Keratinocyte (primary cell): ENCODE results near the gene SPTBN4. TPM values are rescaled to one million over a fixed set of nuclear protein-coding genes. Genes with fewer than 3 reads are reported as not detected.

Experiments
- DNase-seq: peaks from one replicate; pipeline ENCODE4 v3.0.0-alpha.2; 2011; ENCODE audit warnings: low read depth, missing footprints, low spot score
- FAIRE-seq: peaks from 2 replicates; lab custom pipeline; 2011; peaks lifted over from hg19 to GRCh38; lab: Jason Lieb, UNC
- H2AFZ ChIP-seq: 2 replicates; pipeline ENCODE4 v1.6.0; 2012; ENCODE audit warnings: low read length, control low read depth, inconsistent platforms; ENCODE audit not compliant: control insufficient read depth
- H3K27ac ChIP-seq: 2 replicates; pipeline ENCODE4 v1.5.1; 2011; ENCODE audit warnings: low read length; ENCODE audit not compliant: control insufficient read depth, insufficient read depth
- H3K27me3 ChIP-seq: 3 replicates; pipeline ENCODE4 v1.6.0; 2011; ENCODE audit warnings: low read length; ENCODE audit not compliant: control insufficient read depth, insufficient read depth; ENCODE audit errors: extremely low read depth
- H3K36me3 ChIP-seq, 2 experiments: 2 replicates in 1 of 2; 3 replicates in 1 of 2; pipeline ENCODE4 v1.5.1; 2011; ENCODE audit warnings: low read length in 2 of 2, mild to moderate bottlenecking in 1 of 2; ENCODE audit not compliant: control insufficient read depth in 2 of 2, insufficient read depth in 2 of 2; ENCODE audit errors: extremely low read depth in 1 of 2
- H3K4me1 ChIP-seq: 3 replicates; pipeline ENCODE4 v1.5.1; 2011; ENCODE audit warnings: low read length; ENCODE audit not compliant: control insufficient read depth, insufficient read depth; ENCODE audit errors: extremely low read depth
- H3K4me2 ChIP-seq: 3 replicates; pipeline ENCODE4 v1.6.0; 2011; ENCODE audit warnings: low read depth, low read length; ENCODE audit not compliant: control insufficient read depth, insufficient read depth; ENCODE audit errors: extremely low read depth
- H3K4me3 ChIP-seq, 3 experiments: fragments of 200-600 bp in 1 of 3; sonication (generic) in 1 of 3; 2 replicates in 2 of 3; 3 replicates in 1 of 3; pipeline ENCODE4 v1.5.1; 2011 to 2016; ENCODE audit warnings: low read length in 3 of 3, mild to moderate bottlenecking in 3 of 3, control low read depth in 2 of 3, inconsistent platforms in 1 of 3, low read depth in 1 of 3, mixed read lengths in 1 of 3, mixed run types in 1 of 3, moderate library complexity in 1 of 3; ENCODE audit not compliant: control insufficient read depth in 2 of 3, insufficient read depth in 2 of 3; ENCODE audit errors: extremely low read depth in 1 of 3
- H3K79me2 ChIP-seq: 2 replicates; pipeline ENCODE4 v1.6.0; 2012; ENCODE audit warnings: low read length; ENCODE audit not compliant: control insufficient read depth, insufficient read depth
- H3K9ac ChIP-seq: 3 replicates; pipeline ENCODE4 v1.6.0; 2011; ENCODE audit warnings: low read length; ENCODE audit not compliant: control insufficient read depth, insufficient read depth; ENCODE audit errors: extremely low read depth
- H3K9me1 ChIP-seq: 3 replicates; pipeline ENCODE4 v1.6.0; 2011; ENCODE audit warnings: low read length; ENCODE audit not compliant: control insufficient read depth, insufficient read depth; ENCODE audit errors: extremely low read depth
- H3K9me3 ChIP-seq: 2 replicates; pipeline ENCODE4 v1.5.1; 2012; ENCODE audit warnings: low read depth, low read length; ENCODE audit not compliant: control insufficient read depth
- H4K20me1 ChIP-seq: 3 replicates; pipeline ENCODE4 v1.6.0; 2011; ENCODE audit warnings: low read length; ENCODE audit not compliant: control insufficient read depth, insufficient read depth; ENCODE audit errors: extremely low read depth
- EZH2 ChIP-seq: IDR thresholded peaks from one replicate; pipeline ENCODE4 v1.6.1; 2012; ENCODE audit warnings: inconsistent platforms, mild to moderate bottlenecking, low read length, moderate library complexity
- dilution Hi-C: fragments of 300-500 bp; cut with MboI; formaldehyde crosslinking; loops from one replicate; pipeline ENCODE4 v1.7.0; 2020; ENCODE audit warnings: low sequenced_read_pairs; ENCODE audit not compliant: extremely low pct_ligation_motif_present
- polyA plus RNA-seq, 5 experiments: library from polyadenylated mRNA; depleted of rRNA in 3 of 5; stranded (reverse) in 3 of 5; stranded (forward) in 1 of 5; unstranded in 1 of 5; fragments of >200 nt; gene quantifications; 1 replicate in 1 of 5; 2 replicates in 3 of 5; 3 replicates in 1 of 5; pipeline versions ENCODE4 v1.2.1 to v1.2.3, GENCODE V29; 2011 to 2012; ENCODE audit warnings: missing spikeins in 2 of 5, low read depth in 1 of 5, low replicate concordance in 1 of 5
- TF ChIP-seq, protein P1 (sequence below), 3 experiments: IDR thresholded peaks in 1 of 3; conservative IDR thresholded peaks in 1 of 3; optimal IDR thresholded peaks in 1 of 3; 2 replicates in 2 of 3; 3 replicates in 1 of 3; pipeline versions ENCODE3 to v1.5.1; 2011; ENCODE audit warnings: low read length in 3 of 3, mild to moderate bottlenecking in 3 of 3, moderate library complexity in 2 of 3, control low read depth in 1 of 3, inconsistent platforms in 1 of 3; ENCODE audit not compliant: insufficient read depth in 2 of 3; ENCODE audit errors: extremely low read depth in 1 of 3

Gene SPTBN4
- polyA plus RNA-seq, 1 donor (not counting 4 experiments of a cell fraction or from before 2014, with no cell fraction given) = 0.17 TPM

DNA sequence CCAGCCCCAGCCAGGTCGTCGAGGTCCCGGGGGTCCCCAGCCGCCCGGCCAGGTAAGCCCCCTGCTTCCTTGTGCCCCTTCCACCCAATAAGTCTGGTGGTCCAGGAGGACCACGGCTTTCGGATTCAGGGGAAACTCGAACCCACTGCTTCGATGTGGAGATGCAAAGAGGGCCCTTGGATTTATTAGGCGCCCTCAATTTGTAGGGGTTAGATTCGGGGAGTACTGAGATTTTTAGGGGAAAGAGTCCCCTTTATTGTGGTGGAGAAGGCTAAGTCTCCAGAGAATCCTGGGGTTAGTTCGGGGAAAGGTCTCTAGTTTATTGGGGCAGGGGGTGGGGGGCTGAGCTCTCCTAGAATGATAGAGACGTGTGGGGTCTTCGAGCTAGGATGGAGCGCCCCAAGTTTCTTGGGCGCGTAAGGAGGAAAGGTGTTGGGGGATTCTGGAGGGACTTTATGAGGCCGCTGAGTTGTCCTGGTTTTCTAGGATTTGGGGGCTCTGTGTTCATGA is 130.6 kb downstream of the SPTBN4 start:
- Histone ChIP-seq H3K36me3 (no peaks in the 10 kb centered on the region), H3K9ac (no peak overlapping the region), H4K20me1 (no peaks in the 10 kb centered on the region), H3K27me3 (peaks cover 41% of the 10 kb centered on the region), H3K4me2 (no peak overlapping the region), H3K9me3 (no peaks in the 10 kb centered on the region), H2AFZ (no peak overlapping the region), H3K9me1 (no peaks in the 10 kb centered on the region), H3K79me2 (no peaks in the 10 kb centered on the region), H3K27ac (no peak overlapping the region), H3K4me3 (no peak overlapping the region), H3K4me1 (peaks cover 29% of the 10 kb centered on the region)
- dilution Hi-C loops = no loop called here
- DNase-seq (no peak), FAIRE-seq (no peak)
- TF ChIP-seq, protein P1, sequence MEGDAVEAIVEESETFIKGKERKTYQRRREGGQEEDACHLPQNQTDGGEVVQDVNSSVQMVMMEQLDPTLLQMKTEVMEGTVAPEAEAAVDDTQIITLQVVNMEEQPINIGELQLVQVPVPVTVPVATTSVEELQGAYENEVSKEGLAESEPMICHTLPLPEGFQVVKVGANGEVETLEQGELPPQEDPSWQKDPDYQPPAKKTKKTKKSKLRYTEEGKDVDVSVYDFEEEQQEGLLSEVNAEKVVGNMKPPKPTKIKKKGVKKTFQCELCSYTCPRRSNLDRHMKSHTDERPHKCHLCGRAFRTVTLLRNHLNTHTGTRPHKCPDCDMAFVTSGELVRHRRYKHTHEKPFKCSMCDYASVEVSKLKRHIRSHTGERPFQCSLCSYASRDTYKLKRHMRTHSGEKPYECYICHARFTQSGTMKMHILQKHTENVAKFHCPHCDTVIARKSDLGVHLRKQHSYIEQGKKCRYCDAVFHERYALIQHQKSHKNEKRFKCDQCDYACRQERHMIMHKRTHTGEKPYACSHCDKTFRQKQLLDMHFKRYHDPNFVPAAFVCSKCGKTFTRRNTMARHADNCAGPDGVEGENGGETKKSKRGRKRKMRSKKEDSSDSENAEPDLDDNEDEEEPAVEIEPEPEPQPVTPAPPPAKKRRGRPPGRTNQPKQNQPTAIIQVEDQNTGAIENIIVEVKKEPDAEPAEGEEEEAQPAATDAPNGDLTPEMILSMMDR (optimal IDR thresholded peaks at IDR 0.05 in 1 of 3, IDR thresholded peaks at IDR 0.05 in 1 of 3, conservative IDR thresholded peaks at IDR 0.05 in 1 of 3; ENCODE audit: extremely low read depth in 1 of 3, insufficient read depth in 2 of 3, low read length in 3 of 3) = no peak
- peak; percentile 34 for TF ChIP-seq EZH2

DNA sequence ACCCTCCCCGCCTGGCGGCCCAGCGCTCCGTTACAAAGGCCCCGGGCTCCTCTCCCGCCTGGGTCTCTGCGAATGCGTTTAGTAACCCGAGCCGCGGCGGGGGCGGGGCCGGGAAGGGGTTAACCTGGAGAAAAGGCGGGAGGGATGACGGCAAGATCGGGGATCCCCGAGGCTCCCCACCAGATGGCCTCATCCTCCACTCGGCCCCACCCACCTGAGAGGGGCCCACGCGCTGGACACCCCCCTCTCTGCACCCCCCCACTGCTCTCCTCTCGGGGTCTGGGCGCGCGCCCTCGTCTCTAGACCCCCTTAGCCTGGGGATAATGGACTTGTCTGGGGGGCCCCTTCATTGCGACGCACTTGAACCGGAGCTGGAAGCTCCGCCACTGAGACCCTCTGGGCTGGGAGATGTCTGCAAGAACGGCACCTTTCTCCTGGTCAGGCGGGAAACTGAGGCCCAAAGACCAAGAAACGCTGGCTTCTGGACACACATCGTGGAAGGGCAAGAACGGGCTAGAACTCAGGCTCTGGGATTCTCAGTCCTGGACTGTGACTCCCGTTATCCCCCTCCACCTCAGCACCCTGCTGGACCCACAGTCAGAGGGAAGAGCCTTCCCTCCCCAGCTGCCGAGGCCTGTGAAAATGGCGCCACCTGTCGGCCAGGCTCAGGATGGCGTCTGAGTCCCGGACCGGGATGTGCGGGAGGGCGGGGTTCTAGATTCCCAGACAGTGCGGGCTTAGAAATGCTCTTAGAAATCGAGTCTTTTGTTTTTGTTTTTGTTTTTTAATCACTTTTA is 131.5 kb downstream of the SPTBN4 start:
- Histone ChIP-seq H4K20me1 (no peaks in the 10 kb centered on the region), H3K9me1 (no peaks in the 10 kb centered on the region), H3K27me3 (peaks cover 41% of the 10 kb centered on the region), H3K79me2 (no peaks in the 10 kb centered on the region), H3K4me2 (peak overlapping the region; percentile 73), H2AFZ (peak overlapping the region; percentile 33), H3K9me3 (no peaks in the 10 kb centered on the region), H3K4me3 (peak overlapping the region in 2 of 3 experiments; percentile 20 to 48), H3K4me1 (peaks cover 38% of the 10 kb centered on the region), H3K9ac (peak overlapping the region; percentile 15), H3K27ac (no peak overlapping the region), H3K36me3 (no peaks in the 10 kb centered on the region)
- DNase-seq = no peak
- peak; percentile 64 for FAIRE-seq
- TF ChIP-seq, protein P1 (optimal IDR thresholded peaks at IDR 0.05 in 1 of 3, IDR thresholded peaks at IDR 0.05 in 1 of 3, conservative IDR thresholded peaks at IDR 0.05 in 1 of 3; ENCODE audit: extremely low read depth in 1 of 3, insufficient read depth in 2 of 3, low read length in 3 of 3) = peak; percentile 95 to 99 (median 95)
- TF ChIP-seq EZH2 = no peak
- dilution Hi-C loops = no loop called here
